ENCODE data around the gene RPS6KA3.

GRCh38 chrX:20294284-20294683, 27.6 kb upstream of the RPS6KA3 start:
- TF ChIP-seq, protein P1, sequence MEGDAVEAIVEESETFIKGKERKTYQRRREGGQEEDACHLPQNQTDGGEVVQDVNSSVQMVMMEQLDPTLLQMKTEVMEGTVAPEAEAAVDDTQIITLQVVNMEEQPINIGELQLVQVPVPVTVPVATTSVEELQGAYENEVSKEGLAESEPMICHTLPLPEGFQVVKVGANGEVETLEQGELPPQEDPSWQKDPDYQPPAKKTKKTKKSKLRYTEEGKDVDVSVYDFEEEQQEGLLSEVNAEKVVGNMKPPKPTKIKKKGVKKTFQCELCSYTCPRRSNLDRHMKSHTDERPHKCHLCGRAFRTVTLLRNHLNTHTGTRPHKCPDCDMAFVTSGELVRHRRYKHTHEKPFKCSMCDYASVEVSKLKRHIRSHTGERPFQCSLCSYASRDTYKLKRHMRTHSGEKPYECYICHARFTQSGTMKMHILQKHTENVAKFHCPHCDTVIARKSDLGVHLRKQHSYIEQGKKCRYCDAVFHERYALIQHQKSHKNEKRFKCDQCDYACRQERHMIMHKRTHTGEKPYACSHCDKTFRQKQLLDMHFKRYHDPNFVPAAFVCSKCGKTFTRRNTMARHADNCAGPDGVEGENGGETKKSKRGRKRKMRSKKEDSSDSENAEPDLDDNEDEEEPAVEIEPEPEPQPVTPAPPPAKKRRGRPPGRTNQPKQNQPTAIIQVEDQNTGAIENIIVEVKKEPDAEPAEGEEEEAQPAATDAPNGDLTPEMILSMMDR (IDR thresholded peaks at IDR 0.05): no peak
- no peak for TF ChIP-seq POLR2A (IDR thresholded peaks at IDR 0.05)

Measured in Peyer's patch (tissue), 4 donors.